GM12878 (cell line): Measurements from ENCODE around the gene DPP3.
A peak's percentile ranks its signal among the peaks of the same experiment; 100 is the strongest.

Experiments
- BMI1 ChIP-seq: fragments of 450-650 bp; IDR thresholded peaks from 2 replicates; pipeline ENCODE4 v1.6.1; 2016; ENCODE audit warnings: mild to moderate bottlenecking, moderate library complexity, borderline replicate concordance
- STAT3 ChIP-seq: IDR thresholded peaks from 2 replicates; pipeline ENCODE4 v1.6.1; 2011; ENCODE audit warnings: low read depth, low read length, improper control_type of control experiment
- ZNF24 ChIP-seq: fragments of 450-650 bp; IDR thresholded peaks from 2 replicates; pipeline ENCODE4 v1.6.1; 2017; ENCODE audit warnings: antibody characterized with exemption, mild to moderate bottlenecking
- TF ChIP-seq, protein P1 (sequence below), 3 experiments: IDR thresholded peaks in 2 of 3; conservative IDR thresholded peaks in 1 of 3; 2 replicates each; pipeline ENCODE4 v1.5.1; 2011; ENCODE audit warnings: low read depth in 3 of 3, low read length in 3 of 3, mild to moderate bottlenecking in 3 of 3, control low read depth in 2 of 3, moderate library complexity in 2 of 3, inconsistent platforms in 1 of 3, mixed read lengths in 1 of 3; ENCODE audit not compliant: control insufficient read depth in 2 of 3, insufficient read depth in 1 of 3; ENCODE audit errors: extremely low read depth in 1 of 3
- TF ChIP-seq, protein P2 (sequence below): fragments of 450-650 bp; IDR thresholded peaks from 2 replicates; pipeline ENCODE4 v1.6.1; 2017; ENCODE audit warnings: borderline replicate concordance
- TF ChIP-seq, protein P3 (sequence below): IDR thresholded peaks from 2 replicates; pipeline ENCODE4 v1.6.1; 2011; ENCODE audit warnings: mild to moderate bottlenecking, low read depth, low read length, moderate library complexity; ENCODE audit not compliant: insufficient replicate concordance
- TF ChIP-seq, protein P4 (sequence below): IDR thresholded peaks from 2 replicates; pipeline ENCODE4 v1.6.1; 2012; ENCODE audit warnings: low read depth, low read length, improper control_type of control experiment

DNA sequence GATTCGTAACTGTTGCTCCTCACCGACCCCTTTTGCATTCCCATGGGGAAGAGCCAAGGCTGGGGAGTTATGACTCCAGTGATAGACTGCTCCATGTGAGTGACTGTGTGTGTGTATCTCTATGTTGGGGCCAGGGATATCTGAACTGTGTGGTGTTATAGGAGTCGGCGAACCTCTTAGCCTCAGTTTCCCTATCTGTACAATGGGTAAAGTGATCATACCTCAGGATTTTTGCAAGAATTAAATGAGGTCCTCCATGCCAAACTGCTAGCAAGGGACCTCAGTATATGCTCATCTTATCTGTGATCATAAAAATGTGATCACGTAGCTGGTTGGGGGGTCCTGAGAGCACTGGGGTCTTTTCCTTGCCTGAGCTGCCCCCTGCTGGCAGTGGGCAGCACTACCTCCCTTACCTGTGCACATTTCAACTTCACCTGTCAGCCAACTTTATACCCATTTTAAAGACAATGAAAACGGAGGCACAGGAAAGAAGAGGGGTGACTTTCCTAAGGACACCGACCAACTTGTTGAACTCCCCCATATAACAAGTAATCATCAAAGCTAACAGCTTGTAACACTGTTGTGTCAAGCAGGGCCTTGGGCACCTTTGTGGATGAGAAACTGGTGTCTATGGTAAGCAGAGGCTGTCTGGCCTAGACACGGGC lies 1.4 kb upstream of the DPP3 start:
- TF ChIP-seq, protein P1, sequence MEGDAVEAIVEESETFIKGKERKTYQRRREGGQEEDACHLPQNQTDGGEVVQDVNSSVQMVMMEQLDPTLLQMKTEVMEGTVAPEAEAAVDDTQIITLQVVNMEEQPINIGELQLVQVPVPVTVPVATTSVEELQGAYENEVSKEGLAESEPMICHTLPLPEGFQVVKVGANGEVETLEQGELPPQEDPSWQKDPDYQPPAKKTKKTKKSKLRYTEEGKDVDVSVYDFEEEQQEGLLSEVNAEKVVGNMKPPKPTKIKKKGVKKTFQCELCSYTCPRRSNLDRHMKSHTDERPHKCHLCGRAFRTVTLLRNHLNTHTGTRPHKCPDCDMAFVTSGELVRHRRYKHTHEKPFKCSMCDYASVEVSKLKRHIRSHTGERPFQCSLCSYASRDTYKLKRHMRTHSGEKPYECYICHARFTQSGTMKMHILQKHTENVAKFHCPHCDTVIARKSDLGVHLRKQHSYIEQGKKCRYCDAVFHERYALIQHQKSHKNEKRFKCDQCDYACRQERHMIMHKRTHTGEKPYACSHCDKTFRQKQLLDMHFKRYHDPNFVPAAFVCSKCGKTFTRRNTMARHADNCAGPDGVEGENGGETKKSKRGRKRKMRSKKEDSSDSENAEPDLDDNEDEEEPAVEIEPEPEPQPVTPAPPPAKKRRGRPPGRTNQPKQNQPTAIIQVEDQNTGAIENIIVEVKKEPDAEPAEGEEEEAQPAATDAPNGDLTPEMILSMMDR (IDR thresholded peaks at IDR 0.05 in 2 of 3, conservative IDR thresholded peaks at IDR 0.05 in 1 of 3; ENCODE audit: control insufficient read depth in 2 of 3, extremely low read depth in 1 of 3, insufficient read depth in 1 of 3, low read depth in 3 of 3, low read length in 3 of 3) = peak; percentile 82 to 87 (median 87)
- TF ChIP-seq, protein P2, sequence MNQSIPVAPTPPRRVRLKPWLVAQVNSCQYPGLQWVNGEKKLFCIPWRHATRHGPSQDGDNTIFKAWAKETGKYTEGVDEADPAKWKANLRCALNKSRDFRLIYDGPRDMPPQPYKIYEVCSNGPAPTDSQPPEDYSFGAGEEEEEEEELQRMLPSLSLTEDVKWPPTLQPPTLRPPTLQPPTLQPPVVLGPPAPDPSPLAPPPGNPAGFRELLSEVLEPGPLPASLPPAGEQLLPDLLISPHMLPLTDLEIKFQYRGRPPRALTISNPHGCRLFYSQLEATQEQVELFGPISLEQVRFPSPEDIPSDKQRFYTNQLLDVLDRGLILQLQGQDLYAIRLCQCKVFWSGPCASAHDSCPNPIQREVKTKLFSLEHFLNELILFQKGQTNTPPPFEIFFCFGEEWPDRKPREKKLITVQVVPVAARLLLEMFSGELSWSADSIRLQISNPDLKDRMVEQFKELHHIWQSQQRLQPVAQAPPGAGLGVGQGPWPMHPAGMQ = no peak
- no peak for TF ChIP-seq ZNF24
- TF ChIP-seq, protein P3, sequence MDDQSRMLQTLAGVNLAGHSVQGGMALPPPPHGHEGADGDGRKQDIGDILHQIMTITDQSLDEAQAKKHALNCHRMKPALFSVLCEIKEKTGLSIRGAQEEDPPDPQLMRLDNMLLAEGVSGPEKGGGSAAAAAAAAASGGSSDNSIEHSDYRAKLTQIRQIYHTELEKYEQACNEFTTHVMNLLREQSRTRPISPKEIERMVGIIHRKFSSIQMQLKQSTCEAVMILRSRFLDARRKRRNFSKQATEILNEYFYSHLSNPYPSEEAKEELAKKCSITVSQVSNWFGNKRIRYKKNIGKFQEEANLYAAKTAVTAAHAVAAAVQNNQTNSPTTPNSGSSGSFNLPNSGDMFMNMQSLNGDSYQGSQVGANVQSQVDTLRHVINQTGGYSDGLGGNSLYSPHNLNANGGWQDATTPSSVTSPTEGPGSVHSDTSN = no peak
- TF ChIP-seq BMI1 = no peak
- no peak for TF ChIP-seq STAT3
- TF ChIP-seq, protein P4, sequence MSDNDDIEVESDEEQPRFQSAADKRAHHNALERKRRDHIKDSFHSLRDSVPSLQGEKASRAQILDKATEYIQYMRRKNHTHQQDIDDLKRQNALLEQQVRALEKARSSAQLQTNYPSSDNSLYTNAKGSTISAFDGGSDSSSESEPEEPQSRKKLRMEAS = no peak
